ENCODE results near the gene PCBP3.

Gene PCBP3

DNA sequence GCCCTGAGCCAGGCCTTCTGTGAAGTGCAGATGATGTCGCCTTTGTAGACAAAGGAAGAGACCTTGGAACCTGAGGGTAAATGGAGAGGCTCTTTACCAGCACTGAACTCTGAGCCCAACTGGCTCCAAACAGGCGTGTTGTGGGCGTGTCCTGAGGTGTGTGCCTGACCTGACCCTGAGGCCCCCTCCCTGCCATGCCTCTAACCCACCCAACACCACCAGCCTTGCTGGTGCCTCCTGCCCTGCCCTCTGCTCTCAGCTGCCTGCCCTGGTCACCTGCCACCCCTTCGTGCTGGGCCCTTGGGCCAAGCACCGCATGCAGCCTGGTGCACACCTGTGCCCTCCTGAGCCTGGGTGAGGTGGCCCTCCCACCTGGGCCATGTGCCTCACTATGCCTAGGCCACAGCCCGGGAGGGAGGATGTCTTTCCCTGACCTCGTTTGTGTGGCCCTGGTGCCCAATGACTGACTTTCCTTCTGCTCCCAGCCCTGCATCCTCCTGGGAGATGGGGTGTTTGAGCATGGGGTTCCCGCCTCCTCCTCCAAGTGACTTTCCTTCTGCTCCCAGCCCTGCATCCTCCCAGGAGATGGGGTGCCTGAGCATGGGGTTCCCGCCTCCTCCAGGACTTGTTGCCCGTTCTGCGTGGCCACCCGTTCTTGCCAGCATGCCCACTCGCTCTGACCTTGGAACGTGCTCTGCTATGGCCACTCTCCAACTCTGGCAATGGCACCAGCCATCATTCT lies 157.0 kb downstream of the PCBP3 start:
- no peak overlapping the region for H3K27ac ChIP-seq
- TF ChIP-seq, protein P1, sequence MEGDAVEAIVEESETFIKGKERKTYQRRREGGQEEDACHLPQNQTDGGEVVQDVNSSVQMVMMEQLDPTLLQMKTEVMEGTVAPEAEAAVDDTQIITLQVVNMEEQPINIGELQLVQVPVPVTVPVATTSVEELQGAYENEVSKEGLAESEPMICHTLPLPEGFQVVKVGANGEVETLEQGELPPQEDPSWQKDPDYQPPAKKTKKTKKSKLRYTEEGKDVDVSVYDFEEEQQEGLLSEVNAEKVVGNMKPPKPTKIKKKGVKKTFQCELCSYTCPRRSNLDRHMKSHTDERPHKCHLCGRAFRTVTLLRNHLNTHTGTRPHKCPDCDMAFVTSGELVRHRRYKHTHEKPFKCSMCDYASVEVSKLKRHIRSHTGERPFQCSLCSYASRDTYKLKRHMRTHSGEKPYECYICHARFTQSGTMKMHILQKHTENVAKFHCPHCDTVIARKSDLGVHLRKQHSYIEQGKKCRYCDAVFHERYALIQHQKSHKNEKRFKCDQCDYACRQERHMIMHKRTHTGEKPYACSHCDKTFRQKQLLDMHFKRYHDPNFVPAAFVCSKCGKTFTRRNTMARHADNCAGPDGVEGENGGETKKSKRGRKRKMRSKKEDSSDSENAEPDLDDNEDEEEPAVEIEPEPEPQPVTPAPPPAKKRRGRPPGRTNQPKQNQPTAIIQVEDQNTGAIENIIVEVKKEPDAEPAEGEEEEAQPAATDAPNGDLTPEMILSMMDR (IDR thresholded peaks at IDR 0.05), result no peak
- H3K4me3 ChIP-seq, result no peak overlapping the region
- no peak for DNase-seq (ENCODE audit: low spot score)

DNA sequence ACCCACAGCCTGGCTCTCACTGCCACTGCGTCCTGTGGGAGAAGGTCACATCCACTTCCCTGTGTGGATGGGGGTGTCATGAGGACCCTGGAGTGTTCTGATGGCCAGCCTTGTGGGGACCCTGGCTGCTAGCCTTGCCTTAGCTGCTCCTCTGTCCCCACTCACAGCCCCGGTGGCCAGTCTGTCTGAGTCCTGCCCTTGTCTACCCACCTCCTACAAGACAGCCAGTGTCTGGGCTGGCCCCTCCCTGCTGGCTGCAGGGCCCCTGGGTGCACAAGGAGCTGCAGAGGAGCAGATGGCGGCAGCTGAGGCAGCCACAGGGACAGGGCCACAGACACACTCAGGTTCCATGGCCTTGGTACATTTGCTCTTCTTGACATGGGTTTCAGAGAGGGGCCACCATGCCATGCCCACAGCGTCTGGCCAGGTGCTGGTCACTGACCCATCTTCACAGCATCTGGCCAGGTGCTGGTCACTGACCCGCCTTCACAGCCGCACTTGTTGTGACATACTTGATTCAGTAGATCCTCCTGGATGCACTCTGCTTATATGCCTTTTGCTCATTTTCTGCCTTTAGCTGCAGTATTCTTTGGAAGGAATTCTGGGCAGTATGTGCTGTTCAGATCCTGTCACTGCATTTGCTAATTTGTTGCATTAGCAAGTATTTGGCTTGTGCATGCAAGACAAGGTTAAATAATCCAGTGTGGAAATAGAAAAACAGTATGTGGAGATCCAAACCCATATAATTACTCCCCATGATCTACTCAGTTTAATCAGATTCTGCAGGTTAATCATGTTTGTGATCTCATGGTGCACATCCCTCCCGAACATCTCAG lies 157.8 kb downstream of the PCBP3 start:
- DNase-seq (ENCODE audit: low spot score), result no peak
- Histone ChIP-seq H3K27ac (no peak overlapping the region), H3K4me3 (no peak overlapping the region)
- TF ChIP-seq, protein P1 (IDR thresholded peaks at IDR 0.05), result no peak

DNA sequence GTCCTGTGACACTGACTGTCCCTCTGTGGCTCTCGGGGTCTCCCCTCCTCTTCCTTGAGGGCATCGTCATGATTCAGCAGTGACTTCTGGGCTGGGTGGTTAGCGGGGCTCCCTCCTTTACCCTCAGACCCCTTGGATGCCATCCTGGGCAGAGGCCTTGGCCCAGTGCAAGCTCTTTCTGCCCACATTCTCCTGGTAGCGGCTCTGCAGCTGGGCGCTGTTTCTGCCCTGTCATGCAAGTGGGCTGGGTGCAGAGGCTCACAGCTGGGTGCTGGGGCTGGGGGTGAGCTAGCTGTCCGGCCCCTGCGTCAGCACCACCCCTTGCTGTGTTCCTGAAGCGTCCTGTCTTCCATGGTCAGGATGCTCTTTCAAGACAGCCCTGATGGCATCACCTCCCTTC lies 158.5 kb downstream of the PCBP3 start:
- no peak for DNase-seq (ENCODE audit: low spot score)
- no peak overlapping the region for H3K27ac ChIP-seq
- TF ChIP-seq, protein P1 (IDR thresholded peaks at IDR 0.05), result no peak
- no peak overlapping the region for H3K4me3 ChIP-seq

DNA sequence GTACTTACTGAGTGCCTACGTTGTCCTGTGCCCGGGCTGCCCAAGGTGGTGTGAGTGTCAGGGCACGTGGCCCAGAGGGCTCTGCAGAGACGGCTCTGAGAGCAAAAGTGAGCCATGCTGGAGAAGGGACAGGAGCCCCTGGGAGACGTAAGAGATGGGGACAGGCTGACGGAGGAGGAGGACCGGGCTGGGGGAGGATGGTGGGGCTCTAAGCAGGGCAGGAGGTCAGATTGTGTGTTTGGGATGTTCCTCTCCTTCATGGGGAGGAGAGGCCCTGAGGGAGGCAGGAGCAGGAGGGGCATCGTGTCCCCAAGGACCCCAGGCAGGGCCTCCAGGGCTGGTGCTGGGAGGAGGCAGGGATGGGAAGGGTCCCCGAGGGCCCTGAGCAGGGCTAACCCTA lies 158.9 kb downstream of the PCBP3 start:
- Histone ChIP-seq H3K27ac (no peak overlapping the region), H3K4me3 (no peak overlapping the region)
- TF ChIP-seq, protein P1 (IDR thresholded peaks at IDR 0.05), result no peak
- DNase-seq (ENCODE audit: low spot score), result no peak

DNA sequence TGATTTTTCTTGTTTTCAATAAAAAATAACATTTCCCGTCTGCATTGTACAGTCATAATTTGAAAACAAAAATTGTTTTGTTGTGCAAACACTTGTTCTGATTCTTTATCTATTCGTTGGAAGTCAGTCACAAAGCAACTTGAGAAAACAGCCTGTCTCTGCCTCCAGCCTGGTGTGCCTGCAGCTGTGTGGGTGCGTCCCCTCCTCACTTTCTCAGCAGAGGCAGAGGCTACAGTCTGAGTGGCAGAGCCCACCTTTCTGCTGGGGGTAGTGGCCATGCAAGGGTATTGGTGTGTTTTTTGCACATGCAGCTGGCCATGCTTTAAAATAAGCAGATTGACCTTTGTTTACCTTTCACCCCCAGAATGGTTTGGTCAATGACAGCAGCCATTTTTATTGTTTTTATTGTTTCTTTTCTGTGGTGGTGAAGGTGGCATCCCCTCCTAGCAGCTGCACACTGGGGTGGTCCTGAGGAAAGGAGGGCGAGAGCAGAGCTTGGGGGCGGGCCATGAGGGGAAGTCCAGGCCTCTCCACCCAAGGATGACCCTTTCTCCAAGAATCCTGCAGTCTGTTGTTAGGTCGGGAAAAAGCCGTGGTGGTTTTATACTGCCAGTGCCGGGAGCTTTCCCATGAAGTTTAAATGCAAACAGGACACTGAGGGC lies 159.6 kb downstream of the PCBP3 start:
- H3K4me3 ChIP-seq, result no peak overlapping the region
- H3K27ac ChIP-seq, result no peak overlapping the region
- DNase-seq (ENCODE audit: low spot score), result no peak
- TF ChIP-seq, protein P1 (IDR thresholded peaks at IDR 0.05), result no peak

DNA sequence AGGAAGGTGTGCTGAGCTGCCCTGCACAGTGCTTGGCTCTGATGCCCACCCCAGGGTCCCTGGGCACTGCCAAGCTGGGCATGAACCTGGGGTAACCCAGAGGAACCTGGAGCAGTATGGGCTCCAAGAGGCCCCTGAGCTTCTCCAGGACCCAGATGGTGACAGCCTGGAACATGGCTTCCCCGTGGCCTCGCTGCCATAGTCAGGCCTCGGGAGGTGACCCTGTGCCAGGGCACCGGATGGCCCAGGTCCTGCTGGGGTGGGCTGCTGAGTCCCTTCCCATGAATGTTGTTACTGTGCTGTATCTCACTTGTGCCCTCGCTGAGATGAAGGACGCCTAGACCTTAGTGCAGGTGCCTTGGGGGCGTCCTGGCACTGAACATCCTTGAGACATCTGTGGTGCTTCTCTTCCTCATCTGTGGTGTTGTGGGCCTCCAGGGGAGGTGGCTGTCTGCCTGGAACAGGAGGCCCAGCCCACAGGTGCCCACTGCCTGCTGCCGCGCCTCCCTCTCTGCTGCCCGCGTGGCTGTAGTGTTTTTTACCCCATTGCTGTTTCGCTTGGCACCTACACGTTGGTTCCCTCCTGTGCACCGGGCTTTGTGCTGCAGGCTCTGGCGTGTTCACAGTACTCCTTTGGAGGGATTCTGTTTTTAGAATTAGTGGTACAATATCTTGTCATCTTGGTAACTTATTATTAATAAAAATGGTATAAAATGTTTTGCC lies 160.3 kb downstream of the PCBP3 start:
- TF ChIP-seq, protein P1 (IDR thresholded peaks at IDR 0.05), result no peak

More for the DNA sequence above, 160.3 kb downstream of the PCBP3 start:
- no peak overlapping the region for H3K27ac ChIP-seq
- H3K4me3 ChIP-seq, result no peak overlapping the region
- DNase-seq (ENCODE audit: low spot score), result no peak
